Measurements from ENCODE around the gene ATG16L1. TPM values are rescaled to one million over a fixed set of nuclear protein-coding genes. Genes with fewer than 3 reads are reported as not detected.

Gene ATG16L1
- total RNA-seq, 1 experiment from 2014 or later, result 42.0 TPM

- H4K91ac ChIP-seq (ENCODE audit: insufficient read length, low read depth, low read length), result no peak overlapping the region
- no peak overlapping the region for H3K56ac ChIP-seq (ENCODE audit: insufficient read length, low read depth, low read length)
- no peak overlapping the region for H2BK12ac ChIP-seq (ENCODE audit: insufficient read length, low read depth, low read length)
- peaks cover 12% of the 10 kb centered on the region for H3K79me1 ChIP-seq (ENCODE audit: insufficient read depth, low read depth, low read length, poor library complexity, severe bottlenecking)
- H2BK15ac ChIP-seq (ENCODE audit: low read depth, low read length), result no peak overlapping the region
- no peak overlapping the region for H4K5ac ChIP-seq (ENCODE audit: insufficient read length, low read depth, low read length)
- peaks cover 3% of the 10 kb centered on the region; the same call in 1 of the 2 replicates for H3K4me1 ChIP-seq (ENCODE audit: insufficient read depth, low read length)
- no peak overlapping the region for H2BK20ac ChIP-seq (ENCODE audit: low read depth, low read length, poor library complexity, severe bottlenecking)
- no peak overlapping the region for H3K4ac ChIP-seq (ENCODE audit: low read depth, low read length)
- Mint-ChIP-seq H3K27ac (peak overlapping the region in 2 of 3 experiments; percentile 78 to 84; a peak in 3 of 7 replicates), H3K4me3 (peak overlapping the region; percentile 19 to 97; a peak in 4 of 5 replicates), H3K4me1 (peaks cover 5 to 6% of the 10 kb centered on the region in 2 experiments), H3K27me3 (ENCODE audit: low read depth) (peaks cover 4% of the 10 kb centered on the region; the same call in 1 of the 2 replicates), H3K36me3 (ENCODE audit: insufficient read depth in 1 of 3, low read depth in 3 of 3) (peaks cover 9 to 27% (median 22%) of the 10 kb centered on the region in 3 experiments), H3K9me3 (peaks cover 12 to 18% of the 10 kb centered on the region in 2 experiments)
- no peaks in the 10 kb centered on the region for H3K27me3 ChIP-seq (ENCODE audit: insufficient read depth, low read length)
- H2AK5ac ChIP-seq (ENCODE audit: insufficient read length, low read length), result no peak overlapping the region
- WGBS (ENCODE audit: extremely low coverage, insufficient read length, low lambda C conversion rate), result no CpG with 5 or more reads among the region's 1 CpG
- no peak overlapping the region for H2AFZ ChIP-seq (ENCODE audit: low read length)
- H2BK120ac ChIP-seq (ENCODE audit: low read depth, low read length, poor library complexity, severe bottlenecking), result no peak overlapping the region
- no peak for TF ChIP-seq CTCF (conservative IDR thresholded peaks at IDR 0.05)
- H3K27ac ChIP-seq (ENCODE audit: insufficient read length, low read depth, low read length), result no peak overlapping the region
- no peak overlapping the region for H3K23ac ChIP-seq (ENCODE audit: insufficient read length, low read depth, low read length)
- H2BK5ac ChIP-seq (ENCODE audit: insufficient read length, low read length), result no peak overlapping the region
- H3K4me2 ChIP-seq (ENCODE audit: insufficient read depth, insufficient read length, low read length), result no peak overlapping the region
- no peaks in the 10 kb centered on the region for H4K20me1 ChIP-seq (ENCODE audit: control insufficient read depth, insufficient read depth, insufficient read length)
- H3K18ac ChIP-seq (ENCODE audit: insufficient read length, low read depth, low read length), result no peak overlapping the region
- no peak overlapping the region for H3K9ac ChIP-seq (ENCODE audit: extremely low read depth, insufficient read length, low read length)
- no peak overlapping the region for H3K14ac ChIP-seq (ENCODE audit: insufficient read depth, low read length)
- no peak overlapping the region for H4K8ac ChIP-seq (replicated peaks; ENCODE audit: insufficient read length, low read depth, low read length)
- peaks cover 6% of the 10 kb centered on the region for H3K23me2 ChIP-seq (ENCODE audit: insufficient read length, low read depth, low read length, poor library complexity, severe bottlenecking)
- no peak for DNase-seq
- peaks cover 7% of the 10 kb centered on the region for H3K9me3 ChIP-seq (ENCODE audit: control insufficient read depth, low read depth, low read length)
- no peak overlapping the region for H3T11ph ChIP-seq (ENCODE audit: low read length)
- H3K79me2 ChIP-seq (ENCODE audit: insufficient read depth, low read length), result peaks cover 17% of the 10 kb centered on the region; the same call in 1 of the 2 replicates
Observed at GRCh38 chr2:233250985-233251305, 528 bp upstream of the ATG16L1 start.

Data from H9 (cell line).